K562 (cell line): ENCODE data around the gene PPP4C. TPM values are rescaled to one million over a fixed set of nuclear protein-coding genes. Genes with fewer than 3 reads are reported as not detected.
A peak's percentile ranks its signal among the peaks of the same experiment; 100 is the strongest.

Source experiments
- ATF3 ChIP-seq, 2 experiments: fragments of 450-650 bp in 1 of 2; sonication (generic) in 1 of 2; formaldehyde crosslinking in 1 of 2; IDR thresholded peaks in 1 of 2; conservative IDR thresholded peaks in 1 of 2; 2 replicates each; pipeline versions ENCODE4 v1.6.1 to v1.8.1; 2016 to 2023; ENCODE audit warnings: mild to moderate bottlenecking in 2 of 2, moderate library complexity in 2 of 2, inconsistent platforms in 1 of 2, missing genetic modification reagents in 1 of 2
- CEBPG ChIP-seq, 3 experiments: fragments of 200-800 bp in 1 of 3; sonication (Bioruptor generic) in 1 of 3; sonication (generic) in 1 of 3; formaldehyde crosslinking in 1 of 3; IDR thresholded peaks in 2 of 3; conservative IDR thresholded peaks in 1 of 3; 2 replicates each; pipeline versions ENCODE4 v1.6.1 to v1.8.0; 2016 to 2022; ENCODE audit warnings: missing compliant biosample characterization in 2 of 3, missing genetic modification characterization in 2 of 3, mild to moderate bottlenecking in 1 of 3, missing genetic modification reagents in 1 of 3
- GMEB1 ChIP-seq: fragments of 250-450 bp; sonication (Bioruptor Pico); IDR thresholded peaks from 2 replicates; pipeline ENCODE4 v1.4.0; 2020; ENCODE audit warnings: mild to moderate bottlenecking
- HMG20B ChIP-seq: fragments of 250-450 bp; sonication (Bioruptor Pico); IDR thresholded peaks from 2 replicates; pipeline ENCODE4 v1.5.0; 2021; ENCODE audit warnings: mild to moderate bottlenecking
- HNRNPLL ChIP-seq: fragments of 200-400 bp; formaldehyde crosslinking; IDR thresholded peaks from 2 replicates; pipeline ENCODE4 v1.6.1; 2017; ENCODE audit warnings: low read length, low read depth, mild to moderate bottlenecking; ENCODE audit not compliant: poor library complexity, severe bottlenecking
- MAFK ChIP-seq: IDR thresholded peaks from 2 replicates; pipeline ENCODE4 v1.6.1; 2011; ENCODE audit warnings: low read length, improper control_type of control experiment
- MBD2 ChIP-seq: sonication (generic); IDR thresholded peaks from 2 replicates; pipeline ENCODE4 v1.6.1; 2016; ENCODE audit warnings: low read depth, borderline replicate concordance
- NFE2 ChIP-seq: IDR thresholded peaks from 2 replicates; pipeline ENCODE4 v1.6.1; 2014; ENCODE audit warnings: antibody characterized with exemption, low read depth
- NFXL1 ChIP-seq: fragments of 450-650 bp; formaldehyde crosslinking; IDR thresholded peaks from 2 replicates; pipeline ENCODE4 v1.4.0; 2021; ENCODE audit warnings: mild to moderate bottlenecking
- NRF1 ChIP-seq, 2 experiments: fragments of 450-650 bp; IDR thresholded peaks in 1 of 2; conservative IDR thresholded peaks in 1 of 2; 2 replicates each; pipeline ENCODE4 v1.6.1; 2014; ENCODE audit warnings: mild to moderate bottlenecking in 2 of 2
- PRDM10 ChIP-seq: fragments of 450-650 bp; IDR thresholded peaks from 2 replicates; pipeline ENCODE4 v1.6.1; 2018; ENCODE audit not compliant: partially characterized antibody
- ZNF134 ChIP-seq: fragments of 250-450 bp; sonication (Bioruptor Pico); conservative IDR thresholded peaks from 2 replicates; pipeline ENCODE4 v1.4.0; 2020
- ZNF175 ChIP-seq: fragments of 200-800 bp; sonication (Bioruptor generic); IDR thresholded peaks from 2 replicates; pipeline ENCODE4 v1.6.1; 2016; ENCODE audit warnings: low read depth, mild to moderate bottlenecking, missing genetic modification characterization, missing compliant biosample characterization
- ZNF224 ChIP-seq: sonication (generic); formaldehyde crosslinking; IDR thresholded peaks from 2 replicates; pipeline ENCODE4 v1.8.0; 2022; ENCODE audit warnings: mild to moderate bottlenecking, missing genetic modification reagents
- ZNF354B ChIP-seq: fragments of 250-450 bp; sonication (Bioruptor Pico); IDR thresholded peaks from 2 replicates; pipeline ENCODE4 v1.4.0; 2020
- ZNF507 ChIP-seq: conservative IDR thresholded peaks from 2 replicates; pipeline ENCODE4 v1.6.1; 2017; ENCODE audit warnings: missing genetic modification characterization, missing compliant biosample characterization
- ZNF584 ChIP-seq: fragments of 200-800 bp; sonication (Bioruptor generic); IDR thresholded peaks from 2 replicates; pipeline ENCODE4 v1.6.1; 2016; ENCODE audit warnings: low read depth, mild to moderate bottlenecking, missing genetic modification characterization, missing compliant biosample characterization
- ZNF699 ChIP-seq: fragments of 250-450 bp; sonication (Bioruptor Pico); IDR thresholded peaks from 2 replicates; pipeline ENCODE4 v1.8.0; 2021; ENCODE audit warnings: mild to moderate bottlenecking, moderate library complexity; ENCODE audit not compliant: insufficient replicate concordance
- polyA plus RNA-seq, 8 experiments: library from polyadenylated mRNA; depleted of rRNA in 4 of 8; stranded (reverse) in 5 of 8; unstranded in 3 of 8; fragments of >200 nt; fragmentation: Nextera tagmentation in 2 of 8; fragmentation: Illumina TruSeq in 1 of 8; extraction: Ambion mirVana in 2 of 8; extraction: Trizol in 1 of 8; gene quantifications; 2 replicates each; pipeline versions ENCODE4 v1.2.1 to v1.2.3, GENCODE V29; 2011 to 2014; ENCODE audit warnings: inconsistent platforms in 1 of 8, missing spikeins in 1 of 8
- total RNA-seq, 7 experiments: library from RNA; depleted of rRNA in 6 of 7; stranded (reverse); fragments of >200 nt in 6 of 7; fragmentation: Illumina TruSeq in 2 of 7; extraction: Trizol in 2 of 7; gene quantifications; 2 replicates each; pipeline versions ENCODE4 v1.2.1 to v1.2.3, GENCODE V29; 2011 to 2021; ENCODE audit warnings: low replicate concordance in 1 of 7
- TF ChIP-seq, protein P1 (sequence below), 2 experiments: fragments of 450-650 bp; IDR thresholded peaks; 2 replicates each; pipeline ENCODE4 v1.6.1; 2016

PPP4C gene
- total and polyA plus RNA-seq, 9 of the 15 experiments (the other 6 are each of a cell fraction or from before 2014, with no cell fraction given), result 3.5 to 183 (median 131) TPM

DNA sequence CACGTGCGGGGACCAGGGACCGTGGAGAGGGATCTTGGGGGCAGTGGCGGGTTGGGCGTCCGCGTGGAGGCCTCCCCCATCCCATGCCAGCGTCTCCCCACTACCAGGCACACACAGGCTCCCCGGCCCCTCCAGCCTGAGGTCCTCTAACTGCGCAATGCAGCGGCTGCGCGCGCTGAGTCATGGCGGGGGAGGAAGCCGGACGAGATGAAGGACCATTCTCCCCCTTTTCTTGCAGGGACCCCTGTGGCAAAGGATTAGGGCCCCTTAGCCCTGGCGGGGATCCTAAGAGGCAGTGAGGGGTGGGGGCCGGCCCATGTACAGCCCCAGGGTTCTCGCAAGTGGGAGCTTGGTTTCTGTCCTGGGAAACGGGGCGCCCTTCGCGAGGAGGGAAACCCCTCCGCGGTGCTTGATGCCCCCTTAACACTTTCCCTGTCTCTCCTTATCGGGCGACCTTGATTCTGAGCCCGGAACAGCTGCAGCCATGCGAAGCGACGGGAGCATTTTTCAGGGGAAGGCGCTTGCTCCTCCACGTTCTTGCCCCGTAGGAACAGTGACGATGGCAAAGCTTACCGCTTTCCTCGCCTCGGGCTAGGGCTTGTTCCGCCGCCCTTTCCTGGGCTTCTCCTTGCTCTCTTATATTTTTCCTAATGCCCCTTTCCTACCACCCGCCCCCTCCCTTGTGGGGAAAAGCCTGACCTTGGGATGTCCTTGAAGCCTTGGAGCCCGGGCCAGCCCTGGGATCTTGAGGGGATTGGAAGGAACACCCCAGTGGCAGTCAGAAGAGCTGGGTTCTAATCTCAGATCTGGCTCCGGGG, 9.6 kb upstream of the PPP4C start (continued):
- TF ChIP-seq ATF3 (IDR thresholded peaks at IDR 0.05) (peak; percentile 63), ATF3 (CRISPR knock-in tag; conservative IDR thresholded peaks at IDR 0.05) (no peak), HMG20B (CRISPR knock-in tag) (no peak), CEBPG (CRISPR knock-in tag; IDR thresholded peaks at IDR 0.05) (no peak), CEBPG (tag; conservative IDR thresholded peaks at IDR 0.05 in 1 of 2, IDR thresholded peaks at IDR 0.05 in 1 of 2) (peak in 1 of 2 experiments; percentile 20; a peak in 1 of 4 replicates), MAFK (0 out of 2 replicates have a peak, but pooled peaks have one; percentile 16), NFE2 (peak; percentile 90), PRDM10 (no peak), ZNF584 (CRISPR knock-in tag) (no peak), NRF1 (conservative IDR thresholded peaks at IDR 0.05 in 1 of 2, IDR thresholded peaks at IDR 0.05 in 1 of 2) (peak; percentile 74 to 79), ZNF507 (tag) (no peak), ZNF699 (CRISPR knock-in tag) (no peak), NFXL1 (CRISPR knock-in tag) (0 out of 2 replicates have a peak, but pooled peaks have one; percentile 14), ZNF134 (CRISPR knock-in tag) (no peak), ZNF175 (CRISPR knock-in tag) (no peak; the same call in 1 of the 2 replicates), GMEB1 (CRISPR knock-in tag) (no peak), HNRNPLL (peak; percentile 73), ZNF224 (CRISPR knock-in tag) (no peak), ZNF354B (CRISPR knock-in tag) (no peak), MBD2 (no peak)
- TF ChIP-seq, protein P1, sequence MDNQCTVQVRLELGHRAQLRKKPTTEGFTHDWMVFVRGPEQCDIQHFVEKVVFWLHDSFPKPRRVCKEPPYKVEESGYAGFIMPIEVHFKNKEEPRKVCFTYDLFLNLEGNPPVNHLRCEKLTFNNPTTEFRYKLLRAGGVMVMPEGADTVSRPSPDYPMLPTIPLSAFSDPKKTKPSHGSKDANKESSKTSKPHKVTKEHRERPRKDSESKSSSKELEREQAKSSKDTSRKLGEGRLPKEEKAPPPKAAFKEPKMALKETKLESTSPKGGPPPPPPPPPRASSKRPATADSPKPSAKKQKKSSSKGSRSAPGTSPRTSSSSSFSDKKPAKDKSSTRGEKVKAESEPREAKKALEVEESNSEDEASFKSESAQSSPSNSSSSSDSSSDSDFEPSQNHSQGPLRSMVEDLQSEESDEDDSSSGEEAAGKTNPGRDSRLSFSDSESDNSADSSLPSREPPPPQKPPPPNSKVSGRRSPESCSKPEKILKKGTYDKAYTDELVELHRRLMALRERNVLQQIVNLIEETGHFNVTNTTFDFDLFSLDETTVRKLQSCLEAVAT (IDR thresholded peaks at IDR 0.05), result peak in 1 of 2 experiments; percentile 79; a peak in 1 of 4 replicates
